Left lung (tissue), 10 donors: ENCODE measurements around the gene ADAMTS7. TPM values are rescaled to one million over a fixed set of nuclear protein-coding genes. Genes with fewer than 3 reads are reported as not detected.
"Not testable (repeated sequence)": the region's sequence is repeated elsewhere in the genome, so short reads cannot be mapped to it uniquely, and the experiment has no call there.

ENCODE experiments used
- ATAC-seq: fragments of 200-7000 bp; cut with Tn5 transposase; one replicate; pipeline ENCODE4 v1.9.1; 2020; ENCODE audit warnings: moderate library complexity
- DNase-seq, 4 donors: peaks; one replicate each; pipeline ENCODE4 v3.0.0-alpha.2; 2013 to 2020
- H3K27ac ChIP-seq, 2 donors: fragments of 200-600 bp; sonication (generic) in 1 of 2; one replicate each; pipeline versions ENCODE4 v1.5.0 to v1.8.0; 2020 to 2021
- H3K27me3 ChIP-seq, 2 donors: fragments of 200-600 bp; sonication (generic) in 1 of 2; one replicate each; pipeline versions ENCODE4 v1.5.0 to v1.8.0; 2020 to 2021
- H3K36me3 ChIP-seq, 2 donors: fragments of 200-600 bp; sonication (generic) in 1 of 2; one replicate each; pipeline versions ENCODE4 v1.5.0 to v1.8.0; 2020 to 2021
- H3K4me1 ChIP-seq, 2 donors: fragments of 200-600 bp; one replicate each; pipeline ENCODE4 v1.8.0; 2021
- H3K4me3 ChIP-seq, 2 donors: fragments of 200-600 bp; sonication (generic) in 1 of 2; one replicate each; pipeline versions ENCODE4 v1.5.0 to v1.8.0; 2020 to 2021; ENCODE audit warnings: mild to moderate bottlenecking in 1 of 2
- H3K9me3 ChIP-seq, 2 donors: fragments of 200-600 bp; sonication (generic) in 1 of 2; one replicate each; pipeline versions ENCODE4 v1.5.0 to v1.8.0; 2020 to 2021
- CTCF ChIP-seq, 2 donors: fragments of 200-600 bp; sonication (generic) in 1 of 2; IDR thresholded peaks; one replicate each; pipeline versions ENCODE4 v1.5.0 to v1.8.0; 2021; ENCODE audit warnings: antibody characterized with exemption in 2 of 2
- intact Hi-C, 2 donors: fragments of 100-400 bp; cut with DNase I; formaldehyde crosslinking; loops; one replicate each; pipeline versions ENCODE4 v1.11.2 to v1.14.2; 2022
- polyA plus RNA-seq, 6 donors: library from polyadenylated mRNA; unstranded; fragments of 120-200 nt; gene quantifications; one replicate each; pipeline ENCODE4 v1.2.1, GENCODE V29; 2013; ENCODE audit not compliant: insufficient read length in 6 of 6
- total RNA-seq, 2 donors: library from RNA; stranded (reverse); fragmentation: NEBNext Ultra II Directional; extraction: Animal tissue kit (Norgen Biotek cat#: 25700); gene quantifications; one replicate each; pipeline ENCODE4 v1.2.1, GENCODE V29; 2021
- donor health status: DM: no; HTN: yes; CAD: no.
- donor health status: DM: no; HTN: no; CAD: no.

Gene ADAMTS7
- total and polyA plus RNA-seq, 8 donors, result 8.7 to 56.0 (median 36.0) TPM

GRCh38 chr15:78841891-78842290 lies 30.6 kb upstream of the ADAMTS7 start:
- DNase-seq (no peak), ATAC-seq (no peak)
- intact Hi-C loops, result no loop called here
- Histone ChIP-seq H3K27ac (no peak overlapping the region), H3K9me3 (no peaks in the 10 kb centered on the region), H3K4me1 (no peaks in the 10 kb centered on the region), H3K27me3 (no peaks in the 10 kb centered on the region), H3K4me3 (no peak overlapping the region), H3K36me3 (no peaks in the 10 kb centered on the region)
- TF ChIP-seq CTCF (IDR thresholded peaks at IDR 0.05), result no peak

DNA sequence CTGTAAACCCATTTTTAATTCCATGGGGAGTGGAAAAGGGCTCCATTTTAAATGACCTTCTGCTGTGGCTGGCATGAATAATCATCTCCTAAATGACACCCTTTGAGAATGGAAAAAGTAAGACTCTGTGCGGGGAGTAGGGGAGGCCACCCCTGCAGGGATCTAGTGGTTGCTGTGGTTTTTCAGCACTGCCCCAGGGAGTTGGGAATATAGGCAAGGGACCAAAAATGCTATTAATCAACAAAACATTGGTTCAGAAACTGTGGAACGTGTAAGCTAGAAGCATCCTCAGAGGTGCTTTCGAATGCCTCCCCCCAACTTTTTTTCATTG lies 30.1 kb upstream of the ADAMTS7 start:
- no peak for TF ChIP-seq CTCF (IDR thresholded peaks at IDR 0.05)
- Histone ChIP-seq H3K27ac (no peak overlapping the region), H3K27me3 (no peaks in the 10 kb centered on the region), H3K9me3 (no peaks in the 10 kb centered on the region), H3K36me3 (no peaks in the 10 kb centered on the region), H3K4me1 (no peaks in the 10 kb centered on the region), H3K4me3 (no peak overlapping the region)
- no peak for ATAC-seq
- intact Hi-C loops, result no loop called here
- no peak for DNase-seq

DNA sequence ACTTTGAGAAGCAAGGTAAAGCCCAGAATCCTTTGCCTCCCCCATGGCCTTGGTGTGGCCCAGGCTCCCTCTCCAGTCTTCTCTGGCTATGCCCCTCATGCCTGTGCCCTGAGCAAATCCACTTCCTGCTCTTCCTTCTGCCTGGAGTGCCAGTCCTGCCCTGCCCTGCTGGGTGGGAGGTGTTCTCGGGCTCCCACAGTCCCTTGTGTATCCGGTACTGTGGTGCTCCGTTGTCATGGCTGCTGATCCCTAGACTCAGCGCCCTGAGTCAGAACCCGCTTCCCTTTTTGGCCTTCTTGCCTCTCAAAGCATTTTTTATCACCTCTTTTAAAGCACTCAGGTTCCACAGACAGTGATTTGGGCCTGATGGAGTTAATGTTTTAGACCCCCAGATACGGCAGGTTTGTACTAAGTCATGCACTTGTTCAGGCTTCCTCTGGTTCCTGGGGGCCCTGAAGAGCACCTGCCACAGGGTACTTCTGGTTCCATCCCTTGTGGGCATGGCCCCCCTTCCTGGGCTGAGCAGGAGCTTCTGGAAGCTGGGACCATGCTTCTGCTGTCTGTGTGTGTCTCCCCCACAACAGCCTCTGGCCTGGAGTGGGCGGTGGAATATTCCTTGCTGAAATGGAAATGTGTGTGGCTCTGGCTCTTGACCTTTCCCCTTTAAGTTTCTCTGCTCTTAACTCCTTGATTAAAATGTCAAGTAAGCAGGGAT lies 29.6 kb upstream of the ADAMTS7 start:
- H3K27ac ChIP-seq, result no peak overlapping the region
- ATAC-seq (peak; percentile 56), DNase-seq (no peak)
- intact Hi-C loops, result no loop called here
- H3K4me3 ChIP-seq, result no peak overlapping the region
- H3K27me3 ChIP-seq, result no peaks in the 10 kb centered on the region
- H3K9me3 ChIP-seq, result no peaks in the 10 kb centered on the region
- H3K4me1 ChIP-seq, result no peaks in the 10 kb centered on the region
- H3K36me3 ChIP-seq, result no peaks in the 10 kb centered on the region
- TF ChIP-seq CTCF (IDR thresholded peaks at IDR 0.05), result no peak

GRCh38 chr15:78839151-78839550 lies 27.9 kb upstream of the ADAMTS7 start:
- H3K4me1 ChIP-seq, DNase-seq, intact Hi-C loops, H3K36me3 ChIP-seq, H3K4me3 ChIP-seq, H3K27ac ChIP-seq, H3K27me3 ChIP-seq, ATAC-seq, H3K9me3 ChIP-seq: not testable (repeated sequence)

DNA sequence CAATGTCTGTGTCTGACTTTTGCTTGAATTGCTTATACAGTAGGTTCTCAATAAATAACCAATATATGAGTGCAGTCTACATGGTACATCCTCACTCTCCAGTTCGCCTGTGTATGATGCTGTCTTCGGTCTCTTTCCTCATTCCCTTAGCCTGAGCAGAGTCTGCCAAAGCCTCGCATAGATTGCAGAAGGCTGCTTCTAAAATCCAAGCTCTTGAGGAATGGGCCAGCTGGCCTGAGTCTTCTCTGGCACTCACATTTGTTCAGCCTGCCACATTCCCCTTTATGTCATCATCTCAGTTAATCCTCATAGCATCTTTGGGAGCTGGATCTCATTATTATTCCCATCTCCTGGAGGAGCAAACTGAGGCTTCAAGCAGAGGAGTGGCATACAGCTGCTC lies 27.2 kb upstream of the ADAMTS7 start:
- Histone ChIP-seq H3K36me3 (no peaks in the 10 kb centered on the region), H3K4me1 (no peaks in the 10 kb centered on the region), H3K27me3 (no peaks in the 10 kb centered on the region), H3K27ac (no peak overlapping the region), H3K4me3 (no peak overlapping the region), H3K9me3 (no peaks in the 10 kb centered on the region)
- no peak for TF ChIP-seq CTCF (IDR thresholded peaks at IDR 0.05)
- intact Hi-C loops, result no loop called here
- ATAC-seq (no peak), DNase-seq (peak in 1 of 4 donors; percentile 77)

GRCh38 chr15:78837543-78837942 lies 26.3 kb upstream of the ADAMTS7 start:
- ATAC-seq (no peak), DNase-seq (no peak)
- Histone ChIP-seq H3K27me3 (peaks cover 0 to 2% of the 10 kb centered on the region in 2 donors), H3K36me3 (no peaks in the 10 kb centered on the region), H3K4me3 (no peak overlapping the region), H3K9me3 (no peaks in the 10 kb centered on the region), H3K27ac (no peak overlapping the region), H3K4me1 (no peaks in the 10 kb centered on the region)
- no peak for TF ChIP-seq CTCF (IDR thresholded peaks at IDR 0.05)
- intact Hi-C loops, result no loop called here
